Measurements from ENCODE around the gene CORO6. TPM values are rescaled to one million over a fixed set of nuclear protein-coding genes. Genes with fewer than 3 reads are reported as not detected.

Gene CORO6
- total and polyA plus RNA-seq, 2 of the 13 experiments (the other 11 are each of a cell fraction or from before 2014, with no cell fraction given), result 0.42 to 0.82 TPM

GRCh38 chr17:29615048-29615385, 7.7 kb downstream of the CORO6 start:
- DNase-seq (ENCODE audit: low spot score), result no peak
- H2AFZ ChIP-seq (ENCODE audit: low read length), result no peak overlapping the region
- no peaks in the 10 kb centered on the region for H3K79me2 ChIP-seq (ENCODE audit: insufficient read depth, low read length)
- peak overlapping the region; percentile 97 for H3K4me2 ChIP-seq (ENCODE audit: low read depth, low read length)
- peaks cover 54% of the 10 kb centered on the region for H3K4me1 ChIP-seq (ENCODE audit: insufficient read depth, low read length)
- WGBS (ENCODE audit: low lambda C conversion rate), result 2% methylated on average over 10 of the region's 15 CpGs
- FAIRE-seq, result no peak
- no peaks in the 10 kb centered on the region for H4K20me1 ChIP-seq (ENCODE audit: insufficient read depth, low read length)
- peak overlapping the region; percentile 31 to 75 (median 41) for H3K4me3 ChIP-seq (replicated peaks in 1 of 3; ENCODE audit: insufficient read depth in 1 of 3, low read depth in 2 of 3, low read length in 3 of 3)
- ATAC-seq, result no peak
- in situ Hi-C loops (cut with HindIII; ENCODE audit: extremely low pct_ligation_motif_present, low pct_unique_long_range_greater_than_20kb) (loop anchor here (5.0 kb wide), 1 partner anchor 33 kb away; no protein-coding TSS in a partner anchor), intact Hi-C loops (cut with micrococcal nuclease; ENCODE audit: unreplicated experiment) (no loop called here)
- ChIA-PET CTCF (ENCODE audit: low intra/inter-chr PET ratio, low total read pairs) (no interaction called here), POLR2A (interaction anchor here (1.0 to 1.5 kb wide), 5 partner anchors 13 to 145 kb away, joined by 3 to 9 read pairs (median 3); partner anchors contain the start of genes ABHD15 and ANKRD13B)
- no TSS peak for BruUV-seq (replicated peaks)
- H3K27ac ChIP-seq (ENCODE audit: extremely low read length, insufficient read depth, low read length), result no peak overlapping the region
- no peaks in the 10 kb centered on the region for H3K36me3 ChIP-seq (replicated peaks in 1 of 2; ENCODE audit: control insufficient read depth in 1 of 2, insufficient read depth in 2 of 2, low read length in 2 of 2)
- H3K27me3 ChIP-seq (ENCODE audit: control insufficient read depth in 1 of 2, insufficient read depth in 2 of 2, low read length in 2 of 2), result peaks cover 0 to 59% of the 10 kb centered on the region in 2 experiments; a peak in 3 of 5 replicates
- H3K9ac ChIP-seq (ENCODE audit: insufficient read depth, low read depth, low read length), result no peak overlapping the region
- H3K9me3 ChIP-seq (ENCODE audit: low read length), result no peaks in the 10 kb centered on the region
- TF ChIP-seq RBM39 (IDR thresholded peaks at IDR 0.05; ENCODE audit: low read depth, low read length, poor library complexity, severe bottlenecking), result no peak
- TF ChIP-seq ZNF276 (CRISPR knock-in tag; IDR thresholded peaks at IDR 0.05; ENCODE audit: low read depth), result no peak
- TF ChIP-seq ZNF546 (CRISPR knock-in tag; conservative IDR thresholded peaks at IDR 0.05), result no peak
- TF ChIP-seq ZNF883 (CRISPR knock-in tag; IDR thresholded peaks at IDR 0.05; ENCODE audit: not compliant biosample characterization), result no peak
- no peak for TF ChIP-seq SIN3B (IDR thresholded peaks at IDR 0.05; ENCODE audit: low read length)
- TF ChIP-seq FOXM1 (CRISPR knock-in tag; IDR thresholded peaks at IDR 0.05), result no peak
- TF ChIP-seq ZNF574 (CRISPR knock-in tag; IDR thresholded peaks at IDR 0.05), result no peak
- TF ChIP-seq CHD2 (IDR thresholded peaks at IDR 0.05; ENCODE audit: low read depth, low read length), result peak; percentile 67; the same call in 1 of the 2 replicates
- 0 out of 2 replicates have a peak, but pooled peaks have one; percentile 36 for TF ChIP-seq KLF12 (CRISPR knock-in tag; IDR thresholded peaks at IDR 0.05; ENCODE audit: borderline replicate concordance)
- TF ChIP-seq KDM3A (CRISPR knock-in tag; IDR thresholded peaks at IDR 0.05; ENCODE audit: low read depth), result no peak
- TF ChIP-seq, protein P1, sequence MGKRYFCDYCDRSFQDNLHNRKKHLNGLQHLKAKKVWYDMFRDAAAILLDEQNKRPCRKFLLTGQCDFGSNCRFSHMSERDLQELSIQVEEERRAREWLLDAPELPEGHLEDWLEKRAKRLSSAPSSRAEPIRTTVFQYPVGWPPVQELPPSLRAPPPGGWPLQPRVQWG (CRISPR knock-in tag; IDR thresholded peaks at IDR 0.05; ENCODE audit: borderline replicate concordance, low read depth), result no peak
- 0 out of 2 replicates have a peak, but pooled peaks have one; percentile 23 for TF ChIP-seq SALL2 (CRISPR knock-in tag; IDR thresholded peaks at IDR 0.05)
- no peak for TF ChIP-seq MIER2 (CRISPR knock-in tag; IDR thresholded peaks at IDR 0.05)
- TF ChIP-seq ZMYM3 (CRISPR knock-in tag; IDR thresholded peaks at IDR 0.05), result no peak
- TF ChIP-seq ZBTB43 (CRISPR knock-in tag; conservative IDR thresholded peaks at IDR 0.05), result no peak
- no peak for TF ChIP-seq ZFP36 (IDR thresholded peaks at IDR 0.05; ENCODE audit: borderline replicate concordance, low read depth, low read length, partially characterized antibody)
- no peak for TF ChIP-seq RNF219 (CRISPR knock-in tag; IDR thresholded peaks at IDR 0.05)
